AG04450 (cell line): ENCODE data around the gene SLC2A3. TPM values are rescaled to one million over a fixed set of nuclear protein-coding genes. Genes with fewer than 3 reads are reported as not detected.
"Not testable (repeated sequence)": the region's sequence is repeated elsewhere in the genome, so short reads cannot be mapped to it uniquely, and the experiment has no call there.

Experiments
- CTCF ChIA-PET: fragments of 300-600, 350-600 bp; formaldehyde crosslinking; extraction: SDS; loops from one replicate; lab custom pipeline; 2022; ENCODE audit warnings: antibody characterized with exemption, inconsistent platforms; lab: Charles Lee
- POLR2A ChIA-PET: fragments of 350-600 bp; formaldehyde crosslinking; extraction: SDS; loops from one replicate; lab custom pipeline; 2021; ENCODE audit warnings: antibody characterized with exemption, inconsistent platforms; lab: Yijun Ruan, JAX
- DNase-seq: peaks from one replicate; pipeline ENCODE4 v3.0.0-alpha.2; 2011; ENCODE audit warnings: low read depth, low spot score
- H3K27ac ChIP-seq: one replicate; pipeline ENCODE4 v1.5.1; 2012; ENCODE audit warnings: low read depth, low read length, control low read depth
- H3K27me3 ChIP-seq: one replicate; pipeline ENCODE4 v1.6.0; 2012; ENCODE audit warnings: low read length; ENCODE audit not compliant: control insufficient read depth, insufficient read depth
- H3K4me3 ChIP-seq: 2 replicates; pipeline ENCODE4 v1.5.1; 2011; ENCODE audit warnings: mild to moderate bottlenecking, low read depth, low read length, control low read depth
- H3K9me3 ChIP-seq: 2 replicates; pipeline ENCODE4 v1.5.1; 2012; ENCODE audit warnings: low read length; ENCODE audit not compliant: control insufficient read depth, insufficient read depth
- polyA plus RNA-seq: library from polyadenylated mRNA; depleted of rRNA; stranded (reverse); fragments of >200 nt; gene quantifications from 2 replicates; pipeline ENCODE4 v1.2.3, GENCODE V29; 2011
- TF ChIP-seq, protein P1 (sequence below): IDR thresholded peaks from 2 replicates; pipeline ENCODE4 v1.5.1; 2011; ENCODE audit warnings: low read depth, low read length, control low read depth, inconsistent platforms

The SLC2A3 gene
- polyA plus RNA-seq, 1 experiment, result 58.5 TPM

- ChIA-PET POLR2A (no interaction called here), CTCF (interaction anchor here (0.6 to 1.5 kb wide), 3 partner anchors 18 to 130 kb away, joined by 3 to 4 read pairs (median 4); no protein-coding TSS in a partner anchor)
- H3K4me3 ChIP-seq, result peak overlapping the region; percentile 32
- H3K27me3 ChIP-seq, result no peaks in the 10 kb centered on the region
- H3K27ac ChIP-seq, result no peak overlapping the region
- H3K9me3 ChIP-seq, result no peaks in the 10 kb centered on the region; the same call in 1 of the 2 replicates
- TF ChIP-seq, protein P1, sequence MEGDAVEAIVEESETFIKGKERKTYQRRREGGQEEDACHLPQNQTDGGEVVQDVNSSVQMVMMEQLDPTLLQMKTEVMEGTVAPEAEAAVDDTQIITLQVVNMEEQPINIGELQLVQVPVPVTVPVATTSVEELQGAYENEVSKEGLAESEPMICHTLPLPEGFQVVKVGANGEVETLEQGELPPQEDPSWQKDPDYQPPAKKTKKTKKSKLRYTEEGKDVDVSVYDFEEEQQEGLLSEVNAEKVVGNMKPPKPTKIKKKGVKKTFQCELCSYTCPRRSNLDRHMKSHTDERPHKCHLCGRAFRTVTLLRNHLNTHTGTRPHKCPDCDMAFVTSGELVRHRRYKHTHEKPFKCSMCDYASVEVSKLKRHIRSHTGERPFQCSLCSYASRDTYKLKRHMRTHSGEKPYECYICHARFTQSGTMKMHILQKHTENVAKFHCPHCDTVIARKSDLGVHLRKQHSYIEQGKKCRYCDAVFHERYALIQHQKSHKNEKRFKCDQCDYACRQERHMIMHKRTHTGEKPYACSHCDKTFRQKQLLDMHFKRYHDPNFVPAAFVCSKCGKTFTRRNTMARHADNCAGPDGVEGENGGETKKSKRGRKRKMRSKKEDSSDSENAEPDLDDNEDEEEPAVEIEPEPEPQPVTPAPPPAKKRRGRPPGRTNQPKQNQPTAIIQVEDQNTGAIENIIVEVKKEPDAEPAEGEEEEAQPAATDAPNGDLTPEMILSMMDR, result no peak
- no peak for DNase-seq
These were observed 20.2 kb downstream of the SLC2A3 start for GRCh38 chr12:7915661-7916403.

- H3K27me3 ChIP-seq, H3K27ac ChIP-seq, DNase-seq, H3K4me3 ChIP-seq, H3K9me3 ChIP-seq: not testable (repeated sequence)
- ChIA-PET CTCF (interaction anchor here (1.2 kb wide), 1 partner anchor 23 kb away, joined by 3 read pairs; no protein-coding TSS in a partner anchor), POLR2A (interaction anchor here (0.7 kb wide), 1 partner anchor 78 kb away, joined by 3 read pairs; no protein-coding TSS in a partner anchor)
These were observed 25.9 kb downstream of the SLC2A3 start for GRCh38 chr12:7910106-7910505.

- no peaks in the 10 kb centered on the region for H3K27me3 ChIP-seq
- no peak overlapping the region for H3K27ac ChIP-seq
- TF ChIP-seq, protein P1, result peak; percentile 58
- no peak overlapping the region for H3K4me3 ChIP-seq
- no peaks in the 10 kb centered on the region for H3K9me3 ChIP-seq
- POLR2A ChIA-PET, result no interaction called here
- DNase-seq, result no peak
- CTCF ChIA-PET, result interaction anchor here (0.6 to 2.4 kb wide), 7 partner anchors 21 to 1226 kb away, joined by 3 to 8 read pairs (median 4); no protein-coding TSS in a partner anchor
These were observed 29.0 kb downstream of the SLC2A3 start for GRCh38 chr12:7907009-7907408.

DNA sequence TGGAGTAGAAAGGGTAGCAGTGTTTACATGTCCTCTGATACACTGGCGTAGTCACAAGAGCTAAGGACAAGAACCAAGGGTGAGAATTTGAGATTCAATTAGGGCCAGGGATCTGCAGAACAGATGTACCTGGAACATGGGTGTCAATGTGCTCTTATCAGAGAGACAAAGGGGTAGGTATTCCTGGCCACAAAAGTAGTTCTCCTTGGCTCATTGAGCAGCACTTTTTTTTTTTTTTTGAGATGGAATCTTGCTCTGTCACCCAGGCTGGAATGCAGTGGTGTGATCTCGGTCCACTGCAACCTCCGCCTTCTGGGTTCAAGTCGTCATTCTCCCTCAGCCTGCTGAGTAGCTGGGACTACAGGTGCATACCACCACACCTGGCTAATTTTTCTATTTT lies 29.7 kb downstream of the SLC2A3 start:
- H3K9me3 ChIP-seq, H3K27ac ChIP-seq, H3K27me3 ChIP-seq, POLR2A ChIA-PET, H3K4me3 ChIP-seq, DNase-seq: not testable (repeated sequence)
- CTCF ChIA-PET, result interaction anchor here (2.1 kb wide), 1 partner anchor 27 kb away, joined by 9 read pairs; no protein-coding TSS in a partner anchor

DNA sequence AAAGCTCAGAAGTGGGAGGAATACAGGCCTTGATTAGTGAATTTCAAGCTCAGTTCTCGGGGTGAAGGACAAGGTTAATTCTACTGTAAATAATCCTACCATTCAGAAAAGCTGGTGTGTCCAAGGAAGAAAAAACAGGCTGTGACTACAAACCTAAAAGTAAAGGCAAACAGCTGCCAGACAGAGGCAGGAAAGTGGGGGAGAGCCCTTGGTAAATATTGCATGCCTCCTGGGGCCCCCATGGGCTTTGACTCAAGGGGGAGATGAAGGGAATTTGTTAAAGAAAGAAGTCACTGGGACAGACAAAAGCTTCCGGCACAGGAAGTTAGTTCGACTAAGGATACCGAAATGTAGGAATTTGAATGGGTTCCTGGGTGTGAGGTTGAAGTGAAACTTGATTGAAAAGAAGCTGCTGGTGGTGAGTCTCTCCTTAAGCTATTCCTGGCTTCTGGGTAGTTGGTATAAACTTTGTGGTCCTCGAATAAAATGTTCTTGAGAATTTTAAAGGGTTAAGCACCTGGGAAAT lies 30.3 kb downstream of the SLC2A3 start:
- ChIA-PET POLR2A (interaction anchor here (1.1 kb wide), 1 partner anchor 31 kb away, joined by 4 read pairs; no protein-coding TSS in a partner anchor), CTCF (interaction anchor here (0.7 to 2.1 kb wide), 4 partner anchors 28 to 107 kb away, joined by 3 to 9 read pairs (median 7); no protein-coding TSS in a partner anchor)
- not testable (repeated sequence) for H3K4me3 ChIP-seq, H3K9me3 ChIP-seq, H3K27ac ChIP-seq, DNase-seq, H3K27me3 ChIP-seq

DNA sequence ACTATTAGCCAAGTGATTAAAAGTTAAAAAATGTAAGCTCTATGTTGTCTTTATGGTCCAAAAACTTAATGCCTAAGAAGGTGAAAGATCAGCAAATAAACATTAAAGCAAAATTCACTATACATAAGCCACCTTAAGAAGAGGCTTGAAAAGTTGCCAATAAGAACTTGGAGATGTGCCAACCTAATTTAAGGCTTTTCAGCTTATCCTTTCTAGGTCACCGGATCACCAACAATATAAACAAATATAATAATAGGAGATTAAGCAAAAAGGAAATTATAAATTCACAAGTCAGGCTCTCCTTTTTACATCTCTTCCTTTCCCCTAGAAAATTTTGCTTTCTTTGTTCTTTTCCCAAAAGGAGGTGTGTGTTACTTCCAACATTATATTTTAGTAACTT lies 30.9 kb downstream of the SLC2A3 start:
- Histone ChIP-seq H3K4me3 (no peak overlapping the region), H3K27ac (no peak overlapping the region), H3K9me3 (no peaks in the 10 kb centered on the region), H3K27me3 (no peaks in the 10 kb centered on the region)
- CTCF ChIA-PET, result interaction anchor here (0.7 to 2.1 kb wide), 4 partner anchors 28 to 106 kb away, joined by 3 to 9 read pairs (median 7); no protein-coding TSS in a partner anchor
- TF ChIP-seq, protein P1, result no peak
- POLR2A ChIA-PET, result interaction anchor here (1.1 kb wide), 1 partner anchor 31 kb away, joined by 4 read pairs; no protein-coding TSS in a partner anchor
- DNase-seq, result no peak

DNA sequence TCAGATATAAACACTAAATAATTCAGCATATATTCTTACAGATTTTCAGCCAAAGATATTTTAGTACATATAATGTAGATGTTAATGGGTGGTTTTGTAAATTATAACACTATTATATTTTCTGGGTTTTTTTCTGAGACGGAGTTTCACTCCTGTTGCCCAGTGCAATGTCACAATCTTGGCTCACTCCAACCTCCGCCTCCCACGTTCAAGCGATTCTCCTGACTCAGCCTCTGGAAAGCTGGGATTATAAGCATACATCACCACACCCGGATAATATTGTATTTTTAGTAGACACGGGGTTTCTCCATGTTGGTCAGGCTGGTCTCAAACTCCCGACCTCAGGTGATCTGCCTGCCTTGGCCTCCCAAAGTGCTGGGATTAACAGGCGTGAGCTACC lies 33.6 kb downstream of the SLC2A3 start:
- H3K9me3 ChIP-seq, DNase-seq, H3K27me3 ChIP-seq, POLR2A ChIA-PET, H3K4me3 ChIP-seq, H3K27ac ChIP-seq: not testable (repeated sequence)
- CTCF ChIA-PET, result interaction anchor here (0.6 to 1.0 kb wide), 2 partner anchors 9 to 31 kb away, joined by 3 read pairs; no protein-coding TSS in a partner anchor
